Natural killer cell (primary cell): Measurements from ENCODE around the gene SORBS1. TPM values are rescaled to one million over a fixed set of nuclear protein-coding genes. Genes with fewer than 3 reads are reported as not detected.
A peak's percentile ranks its signal among the peaks of the same experiment; 100 is the strongest.

Experiments
- ATAC-seq, 3 donors: fragments of 150-1000 bp in 2 of 3; fragments of 200-7000 bp in 1 of 3; cut with Tn5 transposase; 1 replicate in 1 of 3; 2 replicates in 2 of 3; pipeline ENCODE4 v1.10.0; 2021; ENCODE audit warnings: mild to moderate bottlenecking in 2 of 3, moderate library complexity in 2 of 3
- DNase-seq, 2 donors: peaks; one replicate each; pipeline versions ENCODE4 v3.0.0 to v3.0.0-alpha.2; 2013 to 2021; ENCODE audit warnings: mixed read lengths in 1 of 2
- H3K27ac ChIP-seq: one replicate; pipeline ENCODE4 v1.5.1; 2013; ENCODE audit warnings: mild to moderate bottlenecking, low read length
- H3K27me3 ChIP-seq: one replicate; pipeline ENCODE4 v1.6.1; 2013; ENCODE audit warnings: low read length; ENCODE audit not compliant: control insufficient read depth, insufficient read depth
- H3K36me3 ChIP-seq: one replicate; pipeline ENCODE4 v1.6.1; 2013; ENCODE audit warnings: low read length; ENCODE audit not compliant: control insufficient read depth, insufficient read depth
- H3K4me1 ChIP-seq: one replicate; pipeline ENCODE4 v1.6.1; 2013; ENCODE audit warnings: low read length; ENCODE audit not compliant: control insufficient read depth, insufficient read depth
- H3K4me3 ChIP-seq: one replicate; pipeline ENCODE4 v1.5.1; 2013; ENCODE audit warnings: low read length
- H3K9me3 ChIP-seq: one replicate; pipeline ENCODE4 v1.6.1; 2013; ENCODE audit warnings: low read length; ENCODE audit not compliant: control insufficient read depth, insufficient read depth
- H3K27ac Mint-ChIP-seq, 2 donors: one replicate each; pipeline ENCODE4 v1.8.0; 2022; ENCODE audit warnings: mild to moderate bottlenecking in 2 of 2, mixed read lengths in 2 of 2, moderate library complexity in 1 of 2
- H3K27me3 Mint-ChIP-seq, 2 donors: one replicate each; pipeline ENCODE4 v1.8.0; 2022; ENCODE audit warnings: low read depth in 2 of 2, mixed read lengths in 2 of 2
- H3K36me3 Mint-ChIP-seq: one replicate; pipeline ENCODE4 v1.8.0; 2022; ENCODE audit warnings: mixed read lengths
- H3K4me1 Mint-ChIP-seq, 2 donors: one replicate each; pipeline ENCODE4 v1.8.0; 2022; ENCODE audit warnings: mixed read lengths in 2 of 2
- H3K4me3 Mint-ChIP-seq: one replicate; pipeline ENCODE4 v1.8.0; 2022; ENCODE audit warnings: mild to moderate bottlenecking, moderate library complexity, mixed read lengths
- H3K9me3 Mint-ChIP-seq, 2 donors: one replicate each; pipeline ENCODE4 v1.8.0; 2022; ENCODE audit warnings: mixed read lengths in 2 of 2
- WGBS: methylation state at CpG from one replicate; pipeline ENCODE4 v1.1.7; 2013; ENCODE audit warnings: missing lambda C conversion rate; ENCODE audit not compliant: insufficient coverage; 5-methylcytosine and 5-hydroxymethylcytosine counted together
- intact Hi-C: fragments of 100-400 bp; cut with micrococcal nuclease; formaldehyde crosslinking; loops from one replicate; pipeline ENCODE4 v1.14.2; 2022
- total RNA-seq, 4 donors: library from RNA; stranded (reverse); fragments of 120-200 nt in 1 of 4; gene quantifications; one replicate each; pipeline versions ENCODE4 v1.2.3 to v1.2.4, GENCODE V29; 2013 to 2022
- TF ChIP-seq, protein P1 (sequence below): fragments of 200-600 bp; IDR thresholded peaks from one replicate; pipeline ENCODE4 v1.8.0; 2022; ENCODE audit warnings: antibody characterized with exemption

SORBS1 gene
- total RNA-seq, 3 donors from 2014 or later (not counting 1 experiment from before 2014, with no cell fraction given) = 2.4 to 5.4 (median 2.8) TPM

DNA sequence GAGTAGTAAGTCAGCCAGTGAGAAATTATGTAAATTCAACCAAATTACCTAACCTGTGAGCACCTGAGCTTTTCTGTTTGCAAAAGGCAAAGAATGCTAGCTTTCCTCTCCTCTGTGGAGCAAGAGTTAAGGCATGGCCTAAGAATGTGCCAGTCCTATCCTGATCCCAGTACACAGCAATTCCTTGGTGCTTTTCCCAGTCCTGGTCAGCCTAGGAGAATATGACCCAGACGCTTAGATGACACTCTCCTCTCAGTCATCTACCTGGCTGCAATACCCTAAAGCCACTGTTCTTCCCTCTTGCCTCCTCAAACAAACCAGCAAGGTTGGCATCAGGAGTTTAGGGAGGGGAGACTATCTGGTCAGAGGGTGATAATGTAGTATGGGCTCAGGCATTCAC lies 274.5 kb downstream of the SORBS1 start:
- DNase-seq (no peak), ATAC-seq (no peak)
- Mint-ChIP-seq H3K4me1 (peaks cover 10 to 26% of the 10 kb centered on the region in 2 donors), H3K27ac (no peak overlapping the region), H3K27me3 (peaks cover 0 to 24% of the 10 kb centered on the region in 2 donors), H3K9me3 (no peaks in the 10 kb centered on the region), H3K4me3 (no peak overlapping the region), H3K36me3 (no peaks in the 10 kb centered on the region)
- intact Hi-C loops = no loop called here
- Histone ChIP-seq H3K9me3 (no peaks in the 10 kb centered on the region), H3K4me3 (no peak overlapping the region), H3K27ac (no peak overlapping the region), H3K27me3 (no peaks in the 10 kb centered on the region), H3K36me3 (no peaks in the 10 kb centered on the region), H3K4me1 (peaks cover 29% of the 10 kb centered on the region)
- TF ChIP-seq, protein P1, sequence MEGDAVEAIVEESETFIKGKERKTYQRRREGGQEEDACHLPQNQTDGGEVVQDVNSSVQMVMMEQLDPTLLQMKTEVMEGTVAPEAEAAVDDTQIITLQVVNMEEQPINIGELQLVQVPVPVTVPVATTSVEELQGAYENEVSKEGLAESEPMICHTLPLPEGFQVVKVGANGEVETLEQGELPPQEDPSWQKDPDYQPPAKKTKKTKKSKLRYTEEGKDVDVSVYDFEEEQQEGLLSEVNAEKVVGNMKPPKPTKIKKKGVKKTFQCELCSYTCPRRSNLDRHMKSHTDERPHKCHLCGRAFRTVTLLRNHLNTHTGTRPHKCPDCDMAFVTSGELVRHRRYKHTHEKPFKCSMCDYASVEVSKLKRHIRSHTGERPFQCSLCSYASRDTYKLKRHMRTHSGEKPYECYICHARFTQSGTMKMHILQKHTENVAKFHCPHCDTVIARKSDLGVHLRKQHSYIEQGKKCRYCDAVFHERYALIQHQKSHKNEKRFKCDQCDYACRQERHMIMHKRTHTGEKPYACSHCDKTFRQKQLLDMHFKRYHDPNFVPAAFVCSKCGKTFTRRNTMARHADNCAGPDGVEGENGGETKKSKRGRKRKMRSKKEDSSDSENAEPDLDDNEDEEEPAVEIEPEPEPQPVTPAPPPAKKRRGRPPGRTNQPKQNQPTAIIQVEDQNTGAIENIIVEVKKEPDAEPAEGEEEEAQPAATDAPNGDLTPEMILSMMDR = no peak
- WGBS = 91% methylated on average over 1 of the region's 1 CpG

DNA sequence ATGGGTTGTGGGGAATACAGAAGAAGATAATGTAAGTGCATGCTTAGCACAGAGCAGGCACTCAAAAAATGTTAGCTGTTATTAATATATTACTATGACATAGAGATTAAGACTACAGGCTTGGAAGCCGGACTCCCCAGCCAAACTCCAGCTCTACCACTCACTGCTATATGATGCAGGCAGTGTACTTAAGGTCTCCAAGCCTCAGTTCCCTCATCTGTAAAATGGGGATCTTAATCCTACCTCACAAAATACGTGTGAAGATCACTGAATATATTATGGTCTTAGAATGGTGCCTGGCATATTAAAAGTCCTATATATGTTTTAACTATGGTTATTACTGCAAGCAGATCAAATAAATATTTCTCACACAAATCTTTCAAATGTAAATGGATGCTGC lies 275.6 kb downstream of the SORBS1 start:
- peaks cover 5 to 21% of the 10 kb centered on the region in 2 donors for H3K4me1 Mint-ChIP-seq
- no peak overlapping the region for H3K4me3 Mint-ChIP-seq
- Histone ChIP-seq H3K36me3 (no peaks in the 10 kb centered on the region), H3K9me3 (no peaks in the 10 kb centered on the region), H3K27ac (no peak overlapping the region), H3K4me3 (no peak overlapping the region), H3K4me1 (peaks cover 22% of the 10 kb centered on the region), H3K27me3 (no peaks in the 10 kb centered on the region)
- intact Hi-C loops = no loop called here
- DNase-seq (no peak), ATAC-seq (peak in 1 of 3 donors; percentile 9)
- H3K36me3 Mint-ChIP-seq = no peaks in the 10 kb centered on the region
- no peak overlapping the region for H3K27ac Mint-ChIP-seq
- no peaks in the 10 kb centered on the region for H3K9me3 Mint-ChIP-seq
- peaks cover 0 to 18% of the 10 kb centered on the region in 2 donors for H3K27me3 Mint-ChIP-seq
- no CpG with 5 or more reads among the region's 2 CpGs for WGBS
- TF ChIP-seq, protein P1 = no peak

DNA sequence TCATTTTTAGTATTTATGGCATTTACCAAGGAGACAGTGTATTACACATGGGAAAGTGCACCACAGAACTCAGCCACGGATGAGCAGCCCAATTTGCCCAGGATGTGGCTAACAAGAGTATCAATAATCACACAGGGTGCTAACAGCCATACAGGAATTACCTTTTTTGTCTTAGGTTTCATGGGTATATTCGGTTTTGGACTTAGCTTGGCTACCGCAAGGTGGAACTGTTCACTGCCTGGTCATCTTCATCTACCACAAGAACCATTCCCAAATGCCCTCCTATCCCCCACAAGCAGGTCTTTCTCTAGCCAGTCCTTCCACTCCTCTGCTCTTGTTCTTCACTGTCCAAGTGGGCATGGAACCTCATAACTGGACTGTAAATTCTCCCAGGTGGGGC lies 276.4 kb downstream of the SORBS1 start:
- ATAC-seq (peak in 1 of 3 donors; percentile 37), DNase-seq (no peak)
- intact Hi-C loops = no loop called here
- Histone ChIP-seq H3K27me3 (no peaks in the 10 kb centered on the region), H3K4me1 (peaks cover 17% of the 10 kb centered on the region), H3K9me3 (no peaks in the 10 kb centered on the region), H3K27ac (no peak overlapping the region), H3K4me3 (no peak overlapping the region), H3K36me3 (no peaks in the 10 kb centered on the region)
- Mint-ChIP-seq H3K4me1 (peaks cover 0 to 21% of the 10 kb centered on the region in 2 donors), H3K27me3 (peaks cover 0 to 15% of the 10 kb centered on the region in 2 donors), H3K4me3 (no peak overlapping the region), H3K36me3 (no peaks in the 10 kb centered on the region), H3K27ac (no peak overlapping the region), H3K9me3 (no peaks in the 10 kb centered on the region)
- TF ChIP-seq, protein P1 = no peak
- 50% methylated on average over 3 of the region's 3 CpGs for WGBS

DNA sequence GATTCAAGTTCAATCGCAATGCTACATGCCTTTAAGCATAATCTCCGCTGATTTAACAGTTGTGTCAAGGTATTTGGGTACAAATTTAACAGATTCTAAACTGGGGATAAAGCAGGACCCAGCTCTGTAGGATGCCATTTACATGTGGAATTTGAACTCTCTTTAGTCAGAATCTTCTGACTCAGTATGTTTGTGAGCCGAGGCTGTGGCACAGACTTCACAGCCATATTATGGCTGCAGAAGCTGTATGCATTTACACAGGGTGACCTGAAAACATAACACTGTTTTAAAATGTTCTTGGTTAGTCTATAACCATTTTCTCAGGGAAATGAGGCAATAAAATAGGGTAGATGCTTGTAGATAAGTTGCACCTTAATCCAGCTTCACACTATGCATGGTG lies 279.1 kb downstream of the SORBS1 start:
- Histone ChIP-seq H3K27ac (no peak overlapping the region), H3K4me3 (no peak overlapping the region), H3K36me3 (no peaks in the 10 kb centered on the region), H3K4me1 (peaks cover 9% of the 10 kb centered on the region), H3K9me3 (no peaks in the 10 kb centered on the region), H3K27me3 (no peaks in the 10 kb centered on the region)
- TF ChIP-seq, protein P1 = no peak
- Mint-ChIP-seq H3K27ac (no peak overlapping the region), H3K36me3 (no peaks in the 10 kb centered on the region), H3K4me3 (no peak overlapping the region), H3K9me3 (no peaks in the 10 kb centered on the region), H3K4me1 (peaks cover 0 to 22% of the 10 kb centered on the region in 2 donors), H3K27me3 (peaks cover 0 to 4% of the 10 kb centered on the region in 2 donors)
- WGBS = 96% methylated on average over 3 of the region's 3 CpGs
- ATAC-seq (no peak), DNase-seq (no peak)
- intact Hi-C loops = no loop called here
